ENCODE data around the gene GUCA1C.

The GUCA1C gene

DNA sequence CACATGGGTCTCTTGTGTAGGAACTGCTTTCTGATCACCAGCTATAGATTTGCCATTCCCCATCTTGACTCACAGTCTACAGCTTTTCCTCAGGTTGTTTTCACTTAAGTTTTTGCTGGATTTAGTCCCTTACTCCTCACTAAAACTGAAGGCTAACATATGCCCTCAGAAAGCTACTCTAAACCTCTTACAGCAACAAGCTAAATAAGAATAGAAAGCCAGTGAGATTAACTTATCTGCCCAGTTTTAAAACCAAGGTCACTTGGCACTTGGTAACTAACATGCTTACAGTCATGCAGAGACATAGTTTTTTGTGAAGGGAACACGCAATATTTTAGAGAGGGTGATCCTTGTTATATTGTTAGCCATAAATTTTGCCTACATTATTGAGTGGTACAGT, at the start of gene GUCA1C:
Gene GUCA1C (minus strand): TSS at position 180 of the 400 bp plus-strand sequence. CDS start 117 bp downstream, at position 63.
- no peak for DNase-seq

DNA sequence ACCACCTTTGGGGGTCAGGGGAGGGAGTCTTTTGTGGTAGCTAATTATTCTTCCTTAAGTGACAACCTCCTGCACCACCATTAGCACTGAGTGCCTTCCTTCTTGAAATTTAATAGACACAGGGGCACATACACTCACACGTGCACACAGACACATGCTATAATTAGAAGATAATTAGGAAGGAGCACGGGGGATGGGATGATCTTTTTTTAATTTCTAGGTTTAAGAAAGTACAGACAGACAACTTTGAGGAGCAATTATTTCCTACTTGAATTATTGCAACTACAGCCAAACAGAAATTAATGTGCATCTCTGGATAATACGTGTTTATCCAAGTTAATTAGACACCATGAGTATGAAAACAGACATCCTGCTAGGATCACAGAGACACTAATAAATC, 44.8 kb upstream of the GUCA1C start:
- no peak for DNase-seq

DNA sequence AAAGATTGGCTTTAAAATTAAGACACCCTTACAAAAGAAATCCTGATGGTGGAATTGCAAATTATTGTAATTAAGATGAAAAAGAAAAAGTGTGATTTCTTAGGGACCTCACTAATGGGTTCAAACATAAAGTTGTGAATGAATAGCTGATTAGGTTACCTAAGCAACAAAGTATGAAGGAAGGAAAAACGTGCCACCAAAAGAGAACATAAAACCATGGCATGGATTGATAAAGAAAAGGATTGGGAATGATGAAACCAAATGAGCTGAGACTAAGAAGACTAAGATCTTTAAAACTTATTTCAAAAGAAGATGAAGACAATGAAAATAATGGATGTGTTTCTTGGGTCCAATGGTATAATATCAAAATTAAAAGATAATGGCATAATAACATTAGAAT, 32.2 kb upstream of the GUCA1C start:
- no peak for DNase-seq

DNA sequence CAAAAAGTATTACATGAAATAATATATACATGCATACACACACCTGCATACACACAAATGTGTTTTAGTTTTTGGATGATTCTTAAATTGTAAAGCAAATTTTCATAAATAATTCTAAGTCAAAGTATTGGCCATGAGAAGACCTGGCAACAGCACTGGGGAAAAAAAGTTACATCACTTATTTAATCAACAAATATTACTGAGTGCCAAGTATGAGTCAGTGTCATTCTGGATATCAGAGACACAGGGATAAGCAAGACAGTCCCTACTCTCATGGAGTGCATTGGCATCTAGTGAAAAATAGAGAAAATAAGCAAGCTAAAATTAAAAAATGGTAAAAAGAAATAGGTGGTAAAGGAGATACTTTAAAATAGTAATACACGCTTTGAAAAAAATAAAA, 29.4 kb upstream of the GUCA1C start:
- no peak for DNase-seq

DNA sequence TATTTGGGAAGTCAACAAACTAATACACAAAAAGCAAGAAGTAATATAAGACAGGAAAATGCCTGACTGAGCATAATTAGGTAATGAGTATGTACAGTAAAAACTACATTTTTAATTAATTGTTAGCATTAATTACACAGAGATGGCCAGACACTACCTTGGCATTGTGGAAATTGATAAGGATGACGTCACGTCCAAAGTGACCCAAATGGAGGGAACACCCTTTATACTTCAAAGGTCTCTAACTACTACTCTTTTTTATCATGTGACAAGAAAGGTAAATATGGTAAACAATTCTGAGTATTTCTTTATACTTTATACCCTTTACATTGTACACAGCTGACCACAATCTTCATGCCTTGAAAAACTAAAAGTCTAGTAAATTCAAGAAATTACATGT, 22.4 kb upstream of the GUCA1C start:
- DNase-seq = no peak

- no peak for DNase-seq
These were observed 19.3 kb upstream of the GUCA1C start for GRCh38 chr3:108973019-108973418.

GRCh38 chr3:108972482-108972881, 18.8 kb upstream of the GUCA1C start:
- no peak for DNase-seq

DNA sequence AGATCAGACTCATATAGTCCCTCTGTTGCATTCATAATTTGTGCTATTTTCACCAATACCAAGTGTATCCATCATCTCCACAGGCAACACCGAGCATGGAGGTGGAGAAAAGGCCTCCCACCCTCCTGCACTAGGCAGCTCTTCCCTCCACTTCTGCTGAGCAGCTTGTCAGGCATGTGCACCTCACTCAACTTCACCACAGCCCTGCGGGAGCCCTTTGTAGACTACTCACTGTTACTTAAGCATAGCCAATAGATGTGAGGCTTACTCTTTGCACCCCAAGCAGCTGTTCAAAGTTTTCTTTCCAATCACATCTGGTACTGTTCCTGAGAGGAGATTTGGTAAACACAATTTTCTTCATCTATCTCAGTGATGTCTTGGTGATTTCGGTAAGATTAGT, 16.9 kb upstream of the GUCA1C start:
- no peak for DNase-seq

DNA sequence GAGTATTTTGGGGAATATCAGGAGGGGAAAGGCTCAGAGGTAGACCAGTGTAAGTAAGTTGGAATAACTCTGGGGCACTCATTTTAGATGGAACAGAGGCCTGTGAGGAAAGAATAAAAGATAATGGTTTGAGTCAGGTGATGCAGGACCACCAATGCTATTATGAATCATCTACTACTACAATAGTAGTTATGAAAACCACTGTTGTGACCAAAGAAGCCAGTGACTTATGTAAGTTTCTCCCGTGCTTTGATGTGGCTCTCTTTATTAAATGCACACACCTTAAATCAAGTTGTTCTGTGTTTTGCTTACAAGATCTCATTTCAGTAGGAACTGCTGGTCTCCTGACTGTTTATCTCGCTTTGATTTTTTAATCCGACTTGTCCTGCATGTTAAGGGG, 13.1 kb upstream of the GUCA1C start:
- no peak for DNase-seq

DNA sequence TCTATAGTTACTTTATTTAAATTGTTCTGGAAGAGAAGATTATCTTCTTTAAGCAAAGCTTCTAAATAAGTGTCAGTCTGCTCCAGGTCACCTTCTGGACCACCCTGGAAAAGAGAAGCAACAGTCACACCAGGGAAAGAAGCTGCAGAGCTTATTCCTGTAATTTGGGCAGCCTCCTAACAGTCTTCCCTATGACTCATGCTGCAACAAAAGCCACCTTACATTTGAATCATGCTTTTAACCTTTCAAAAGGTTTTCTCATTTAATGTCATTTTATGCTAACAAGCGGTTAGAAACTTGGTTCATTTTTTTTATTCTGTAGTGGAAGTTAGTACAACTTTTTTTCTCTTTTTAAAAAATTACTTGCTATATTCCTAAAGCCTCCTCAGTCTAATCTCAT, 5.3 kb upstream of the GUCA1C start:
- no peak for DNase-seq

DNA sequence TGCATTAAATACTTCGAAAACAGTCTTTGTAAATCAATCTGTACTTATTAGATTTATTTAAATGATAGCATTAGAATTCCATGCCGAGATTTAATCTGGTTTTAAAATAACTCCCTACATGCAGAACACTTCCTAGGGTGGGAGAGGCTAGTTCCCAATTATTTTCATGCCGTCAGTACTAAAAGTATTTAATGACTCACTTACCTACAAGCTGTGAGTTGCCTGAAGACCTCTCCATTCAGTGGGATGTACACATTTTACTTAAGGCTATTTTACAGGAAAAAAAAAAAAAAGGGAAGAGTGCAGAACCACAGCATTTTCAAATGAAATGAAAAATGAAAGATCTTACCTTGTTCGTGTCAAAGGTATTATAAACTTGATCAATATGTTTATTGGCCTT, 469 bp downstream of the GUCA1C start:
- no peak for DNase-seq

DNA sequence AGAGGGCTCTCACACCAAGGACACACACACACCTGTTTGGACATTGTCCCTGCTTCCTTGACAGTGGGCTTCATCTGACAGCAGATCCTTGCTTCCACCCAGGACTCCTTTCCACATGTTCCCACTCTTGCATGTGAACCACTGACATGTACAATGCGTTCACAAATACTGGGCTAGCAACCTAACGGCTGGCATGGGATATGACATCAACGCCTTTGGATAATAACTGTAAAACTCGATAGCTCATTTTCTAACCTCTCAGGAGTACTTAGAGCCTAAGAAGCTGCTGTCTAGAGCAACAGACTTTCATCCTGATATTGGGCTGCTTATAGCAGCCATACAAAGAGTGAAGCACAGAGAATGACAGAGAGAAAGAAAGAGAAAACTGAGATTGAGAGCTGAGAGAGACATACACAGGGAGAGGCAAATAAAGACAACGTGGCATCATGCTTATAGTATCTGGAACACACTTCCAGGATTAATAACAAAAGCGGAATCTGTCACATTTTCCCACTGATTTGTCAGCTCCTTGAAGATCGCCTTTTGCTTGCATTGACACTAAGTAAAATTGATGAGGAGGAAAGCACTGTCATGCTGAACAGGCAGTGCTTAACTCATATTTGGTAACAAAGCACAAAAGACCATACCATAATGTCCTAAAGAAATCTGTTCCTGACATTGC, 1.7 kb downstream of the GUCA1C start:
- DNase-seq = no peak

GRCh38 chr3:108947855-108948254, 5.8 kb downstream of the GUCA1C start:
- DNase-seq = no peak

- DNase-seq = no peak
These were observed 7.1 kb downstream of the GUCA1C start for GRCh38 chr3:108946292-108947285.

DNA sequence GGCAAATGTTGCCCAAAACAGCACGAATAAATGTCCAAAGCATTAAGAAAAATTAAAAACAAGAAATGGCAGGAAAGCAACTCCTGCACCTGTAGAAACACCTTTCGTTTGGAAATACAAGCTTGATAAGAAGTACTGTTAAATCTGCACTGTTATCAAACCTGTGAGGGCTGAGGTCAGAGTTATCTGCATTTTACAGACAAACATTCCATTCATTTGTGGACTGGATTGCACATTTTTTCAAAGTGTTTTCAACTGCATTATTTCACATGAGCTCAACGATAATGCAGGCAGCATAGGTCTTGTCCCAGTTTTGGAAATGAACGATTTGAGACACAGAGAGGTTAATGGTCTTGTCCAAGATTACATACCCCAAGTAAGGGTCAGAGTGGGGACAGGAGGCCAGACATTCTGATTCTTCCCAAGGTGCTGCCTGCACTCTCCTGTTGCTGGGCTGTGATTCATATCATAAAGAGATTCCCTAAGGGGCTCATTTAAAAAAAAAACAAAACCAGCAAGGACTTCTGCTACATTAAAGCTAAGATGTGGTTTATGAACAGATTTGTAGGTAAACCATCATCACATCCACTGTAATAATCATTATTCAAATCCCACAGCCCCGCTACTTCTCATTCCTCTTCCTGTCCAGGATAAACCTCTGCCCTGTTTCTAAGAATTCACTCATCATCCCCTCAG, 13.0 kb downstream of the GUCA1C start:
- no peak for DNase-seq

DNA sequence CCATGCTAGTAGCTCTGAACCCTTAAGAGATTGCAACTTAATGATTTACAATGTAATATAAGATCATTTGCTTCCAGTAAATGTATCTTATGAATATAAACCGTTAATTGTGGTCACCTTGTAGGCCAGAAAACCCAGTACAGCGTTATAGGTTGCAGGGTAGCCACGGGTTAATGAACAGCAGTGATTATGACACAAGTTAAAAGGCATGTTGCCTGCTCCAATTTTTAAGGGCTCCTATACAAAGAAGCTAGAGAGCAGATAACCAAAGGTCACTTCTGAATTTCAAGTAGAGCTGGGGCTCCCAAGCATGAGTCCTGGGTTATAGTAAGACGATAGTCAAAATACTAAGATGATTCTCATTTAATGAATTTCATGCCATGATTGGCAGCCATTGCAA, 13.5 kb downstream of the GUCA1C start:
- no peak for DNase-seq

GRCh38 chr3:108936924-108937689, 16.6 kb downstream of the GUCA1C start:
- DNase-seq = no peak

GRCh38 chr3:108931035-108931434, 22.6 kb downstream of the GUCA1C start:
- DNase-seq = no peak

DNA sequence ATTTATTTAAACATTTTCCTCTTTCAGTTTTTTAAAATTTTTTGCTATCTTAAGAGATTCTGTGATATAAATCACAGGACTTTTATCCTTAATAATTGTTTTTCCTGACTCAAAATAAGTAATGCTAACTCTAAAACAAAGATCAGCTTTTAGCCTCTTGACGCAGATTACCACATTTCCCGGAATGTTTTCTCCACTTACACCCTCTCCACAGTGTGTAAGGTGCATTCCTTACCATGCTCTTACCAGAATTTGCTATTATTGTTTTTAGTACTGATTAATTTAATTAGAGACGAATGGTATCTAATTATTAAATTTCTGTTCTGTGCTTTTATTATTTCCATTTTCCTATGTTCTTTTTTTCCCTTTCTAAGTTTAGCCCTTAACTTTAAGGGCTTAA, 34.8 kb downstream of the GUCA1C start:
- no peak for DNase-seq

GRCh38 chr3:108914774-108915641, 38.7 kb downstream of the GUCA1C start:
- DNase-seq = peak; percentile 62

- DNase-seq = no peak
These were observed 43.9 kb downstream of the GUCA1C start for GRCh38 chr3:108909799-108910198.

GRCh38 chr3:108907194-108907593, 46.5 kb downstream of the GUCA1C start:
- no peak for DNase-seq

Measured in NCI-H1694 treated with DMSO at 0.1 percent for 48 hours (cell line).